NCI-H1417 treated with DMSO at 0.1 percent for 48 hours (cell line): ENCODE results near the gene EEPD1.

Experiments used
- DNase-seq: peaks from one replicate; lab custom pipeline; 2025; lab: John Stamatoyannopoulos, UW

EEPD1 gene

DNA sequence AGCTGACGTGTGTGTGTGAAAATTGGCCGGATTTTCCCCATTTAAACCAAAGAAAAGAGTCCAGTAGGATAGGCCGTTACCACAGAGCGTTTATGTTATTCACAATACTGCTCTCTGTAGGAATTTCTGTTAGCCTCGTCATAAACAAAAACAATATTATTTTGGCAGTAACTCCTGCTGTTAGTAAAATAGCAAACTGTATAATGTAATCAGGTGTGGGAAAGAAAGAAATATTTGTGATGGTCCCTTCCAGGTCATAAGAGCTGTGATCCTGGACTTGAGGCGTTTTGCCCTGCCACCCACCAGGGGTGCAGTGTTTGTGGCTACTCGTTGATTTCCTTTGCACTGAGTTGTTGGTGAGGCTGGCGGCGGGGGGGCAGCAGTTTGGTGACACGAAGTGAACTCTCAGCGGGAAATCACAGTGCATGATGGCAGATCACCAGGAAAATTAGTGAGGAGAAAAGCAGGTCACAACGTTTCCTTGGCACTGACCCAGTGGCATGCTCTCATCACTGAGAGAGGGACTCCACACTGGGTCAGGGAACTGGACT, 2.8 kb downstream of the EEPD1 start:
- DNase-seq = no peak

DNA sequence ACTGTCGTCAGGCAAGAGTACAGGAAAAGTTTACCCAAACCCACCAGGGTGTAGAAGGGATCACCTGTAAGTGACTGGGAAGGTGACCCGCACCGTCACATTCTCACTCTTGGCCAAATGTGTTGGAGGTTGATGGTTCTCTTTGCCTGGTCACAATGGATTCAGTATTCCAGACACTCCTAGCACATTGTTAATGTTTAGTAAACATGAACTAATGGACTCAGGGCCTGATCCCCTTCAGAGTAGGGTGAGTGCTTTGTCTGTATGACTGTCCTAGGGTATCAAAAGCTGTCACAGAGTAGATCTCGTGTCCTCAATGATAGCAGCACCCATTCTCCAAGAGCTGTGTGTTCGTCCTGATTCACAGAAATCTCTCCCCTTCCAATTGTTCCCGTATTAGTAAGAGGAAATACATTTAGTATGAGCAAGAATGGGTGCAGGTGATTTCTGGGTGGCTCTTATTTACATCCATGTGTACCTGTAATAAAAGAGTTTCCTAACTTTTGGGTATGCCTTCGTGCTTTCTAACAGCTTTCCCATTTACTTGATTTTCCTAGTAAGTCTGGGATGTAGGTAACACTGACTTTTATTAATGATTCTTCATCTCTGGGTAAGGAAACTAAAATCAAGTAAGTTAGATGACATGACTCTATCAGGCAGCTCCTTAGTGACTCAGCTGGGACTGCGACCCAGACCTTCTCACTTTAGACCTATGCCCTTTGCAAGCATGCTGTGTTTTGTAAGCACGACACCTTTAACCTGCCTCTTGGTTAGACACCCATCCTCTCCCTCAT, 4.7 kb downstream of the EEPD1 start:
- DNase-seq = no peak

DNA sequence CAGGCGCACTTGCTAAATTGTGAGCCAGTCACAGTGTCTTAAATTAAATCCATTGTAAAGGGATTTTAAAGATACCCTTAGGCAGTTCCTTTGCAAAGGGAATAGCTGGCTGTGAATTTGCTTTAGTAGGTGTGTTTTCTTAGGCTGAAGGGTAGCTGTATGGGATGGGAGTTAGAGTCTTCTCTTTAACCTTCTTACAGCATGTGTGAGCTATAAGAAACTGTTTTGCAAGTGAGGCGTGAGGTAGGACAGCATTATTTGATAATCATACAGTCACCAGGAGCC, 5.2 kb downstream of the EEPD1 start:
- DNase-seq = no peak

DNA sequence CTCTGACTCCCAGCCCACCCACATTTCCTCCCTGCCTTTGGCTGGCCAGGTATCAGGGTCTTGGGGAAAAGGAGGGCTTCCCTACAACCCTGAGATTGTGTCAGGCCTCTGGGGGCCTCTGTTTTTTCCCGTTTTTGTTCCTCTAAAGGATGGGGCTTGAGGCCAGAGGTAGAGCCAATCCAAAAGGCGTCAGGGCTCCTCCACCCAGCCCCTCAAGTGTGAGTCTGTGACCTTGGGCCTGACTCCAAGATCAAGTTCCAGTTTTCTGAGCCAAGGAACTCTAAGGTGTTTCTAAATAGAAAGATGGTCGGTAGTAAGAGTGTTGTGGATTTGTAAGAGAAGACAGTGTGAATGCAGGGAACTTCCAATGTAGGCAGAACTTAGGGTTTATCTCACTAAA, 6.6 kb downstream of the EEPD1 start:
- DNase-seq = no peak

DNA sequence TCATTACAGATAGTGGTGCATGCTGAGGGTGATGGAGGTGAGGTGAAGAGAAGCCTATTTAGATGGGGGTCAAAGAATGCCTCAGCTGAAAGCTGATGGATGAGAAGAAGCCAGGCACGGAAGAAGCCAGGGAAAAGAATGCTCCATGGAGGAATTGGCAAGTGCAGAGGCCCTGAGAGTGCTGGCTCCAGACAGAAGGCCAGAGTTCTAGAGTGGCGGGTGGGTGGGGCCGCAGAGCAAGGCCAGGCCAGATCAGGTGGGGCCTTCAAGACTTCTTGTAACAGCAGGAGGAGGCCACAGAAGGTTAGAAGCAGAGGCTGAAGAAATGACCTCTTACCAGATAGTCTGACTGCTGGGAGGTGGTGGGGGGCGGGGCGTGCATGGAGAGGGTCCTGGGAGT, 7.3 kb downstream of the EEPD1 start:
- DNase-seq = no peak

DNA sequence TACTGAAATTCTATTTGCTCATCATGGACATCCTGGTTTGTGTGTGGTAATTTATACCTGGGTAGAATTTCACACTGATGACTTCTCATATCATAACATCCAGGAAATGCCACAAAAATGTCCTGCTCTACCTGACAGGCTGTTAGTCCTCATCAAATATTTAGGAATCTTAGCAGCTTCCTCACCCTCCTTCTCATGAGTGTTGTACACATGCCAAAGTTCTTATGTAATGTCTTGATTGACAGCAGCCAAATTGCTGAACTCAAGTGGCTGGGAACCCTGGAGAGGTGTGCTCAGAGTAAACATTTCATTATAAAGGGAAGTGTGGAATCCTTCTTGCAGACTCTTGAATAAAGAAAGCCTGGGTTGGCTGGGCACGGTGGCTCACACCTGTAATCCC, 8.9 kb downstream of the EEPD1 start:
- DNase-seq = no peak

DNA sequence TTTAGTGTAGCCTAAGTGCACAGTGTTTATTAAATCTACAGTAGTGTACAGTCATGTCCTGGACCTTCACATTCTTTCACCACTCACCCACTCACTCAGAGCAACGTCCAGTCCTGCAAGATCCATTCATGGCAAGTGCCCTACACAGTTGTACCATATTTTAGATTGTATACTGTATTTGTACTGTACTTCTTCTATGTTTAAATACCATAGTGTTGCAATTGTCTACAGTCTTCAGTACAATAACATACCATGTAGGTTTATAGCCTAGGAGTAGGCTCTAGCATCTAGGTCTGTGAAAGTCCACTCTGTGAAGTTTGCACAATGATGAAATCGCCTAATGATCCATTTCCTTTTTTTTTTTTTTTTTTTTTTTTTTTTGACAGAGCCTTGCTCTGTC, 12.0 kb downstream of the EEPD1 start:
- DNase-seq = no peak

DNA sequence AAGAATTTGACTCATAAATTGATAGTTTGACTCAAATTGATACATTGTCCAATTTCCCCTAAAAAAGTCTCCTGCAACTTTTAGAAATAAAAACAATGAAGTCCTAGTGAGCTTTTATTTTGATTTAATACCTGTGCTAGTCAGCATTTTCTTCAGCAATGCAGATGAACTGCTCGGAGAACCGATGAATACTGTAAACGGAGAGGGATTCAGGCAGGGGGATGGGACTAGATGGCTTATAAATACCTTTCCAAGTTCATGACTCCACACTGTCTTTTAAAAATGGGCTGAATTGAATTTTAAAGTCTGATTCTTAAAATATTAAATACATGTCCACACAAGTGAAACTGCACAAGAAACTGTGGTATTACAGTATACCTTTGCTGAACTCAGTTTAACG, 12.7 kb downstream of the EEPD1 start:
- DNase-seq = no peak

DNA sequence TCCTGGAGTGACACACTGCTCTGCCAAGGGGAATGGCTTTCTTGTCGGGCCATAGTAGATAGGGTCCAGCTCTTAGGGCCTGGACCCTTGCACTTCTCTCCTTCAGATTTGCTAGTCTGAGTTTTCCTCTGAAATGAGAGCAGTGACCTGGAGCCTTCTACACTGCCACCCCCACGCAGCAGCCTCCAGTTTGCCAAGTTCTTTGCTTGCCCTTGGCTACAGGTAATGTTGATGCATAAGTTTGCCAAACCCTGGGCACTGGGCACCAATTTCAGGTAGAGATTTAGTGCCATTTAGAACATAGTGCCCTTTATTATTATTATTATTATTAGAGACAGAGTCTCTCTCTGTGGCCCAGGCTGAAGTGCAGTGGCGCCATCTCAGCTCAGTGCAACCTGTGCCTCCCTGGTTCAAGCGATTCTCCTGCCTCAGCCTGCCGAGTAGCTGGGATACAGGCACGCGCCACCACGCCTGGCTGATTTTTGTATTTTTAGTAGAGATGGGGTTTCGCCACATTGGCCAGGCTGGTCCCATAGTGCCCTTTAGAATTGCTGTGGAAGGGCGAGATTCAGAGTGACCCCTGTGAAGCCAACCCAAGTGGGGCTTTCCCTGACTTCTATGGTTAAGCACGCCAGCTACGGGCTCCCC, 14.5 kb downstream of the EEPD1 start:
- DNase-seq = no peak

DNA sequence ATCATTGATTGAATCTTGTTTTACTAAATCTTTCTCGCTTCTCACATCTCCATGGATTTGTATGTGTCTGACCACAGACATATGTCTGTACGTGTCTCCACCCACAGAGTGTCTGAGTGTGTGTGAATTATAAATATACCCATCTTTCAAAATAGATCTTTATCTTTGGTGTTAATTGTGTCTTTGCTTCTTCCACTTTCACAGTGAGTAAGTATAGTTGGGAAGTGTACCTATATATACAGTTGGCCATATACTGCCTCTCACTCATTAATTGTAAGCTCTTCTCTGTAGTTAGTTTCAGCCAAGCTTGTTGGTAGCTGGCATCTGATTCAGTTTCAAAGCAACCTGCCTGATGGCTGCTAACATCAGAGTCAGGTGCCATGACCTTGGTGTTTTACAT, 18.4 kb downstream of the EEPD1 start:
- no peak for DNase-seq

DNA sequence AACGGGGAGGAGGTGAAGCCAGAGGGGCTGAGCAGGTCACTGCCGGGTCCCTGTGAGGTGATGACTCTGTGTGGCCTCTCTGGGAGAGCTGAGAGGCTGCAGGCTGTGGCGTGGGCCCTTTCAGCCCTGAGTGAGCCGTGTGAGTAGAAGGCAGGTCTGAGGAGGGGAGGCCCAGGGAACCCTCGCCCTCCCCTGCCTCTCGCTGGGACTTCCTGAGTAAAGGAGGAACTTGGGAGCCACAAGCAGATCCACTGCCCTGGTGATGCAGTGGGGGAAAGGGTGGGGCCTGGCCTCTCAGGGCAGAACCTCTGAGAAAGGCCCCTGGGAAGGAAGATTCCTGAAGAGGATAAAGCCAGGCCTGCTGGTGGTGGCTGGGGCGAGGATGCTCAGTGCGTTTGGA, 22.8 kb downstream of the EEPD1 start:
- no peak for DNase-seq

DNA sequence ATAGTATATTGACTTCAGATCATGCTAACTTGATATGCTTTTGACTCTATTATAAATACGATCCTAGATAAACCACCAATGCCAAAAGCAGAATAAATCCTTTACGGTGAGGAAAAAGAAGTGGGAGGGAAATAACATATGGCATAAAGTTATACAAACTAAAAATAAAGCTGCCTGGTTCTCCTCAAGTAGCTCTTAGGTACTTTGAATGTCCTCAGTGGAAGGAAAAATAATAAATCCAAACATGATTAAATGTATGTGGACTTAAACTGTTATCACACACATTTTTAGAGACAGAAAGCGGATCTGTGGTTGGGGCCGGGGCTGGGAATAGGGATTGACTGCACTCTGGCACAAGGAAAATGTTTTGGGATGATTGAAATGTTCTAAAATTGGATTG, 23.6 kb downstream of the EEPD1 start:
- DNase-seq = no peak

DNA sequence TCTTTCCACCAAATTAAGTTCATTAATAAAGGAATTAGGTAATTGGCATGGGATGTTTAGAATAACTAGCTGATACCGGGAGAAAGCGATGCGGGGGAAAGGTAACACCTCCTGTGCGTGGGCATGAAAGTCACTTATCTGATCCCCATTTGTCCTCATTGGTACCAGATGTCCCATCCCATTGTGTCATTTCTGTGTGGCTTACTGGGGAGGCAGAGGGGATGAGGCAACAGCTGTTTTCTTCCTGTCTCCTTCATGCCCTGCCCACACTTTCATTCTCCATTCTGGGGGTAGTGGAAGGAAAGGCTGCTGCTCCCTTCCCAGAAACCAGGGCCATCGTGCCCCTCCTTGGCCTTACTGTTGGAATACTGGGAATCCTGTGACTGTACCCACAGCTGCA, 27.1 kb downstream of the EEPD1 start:
- no peak for DNase-seq

DNA sequence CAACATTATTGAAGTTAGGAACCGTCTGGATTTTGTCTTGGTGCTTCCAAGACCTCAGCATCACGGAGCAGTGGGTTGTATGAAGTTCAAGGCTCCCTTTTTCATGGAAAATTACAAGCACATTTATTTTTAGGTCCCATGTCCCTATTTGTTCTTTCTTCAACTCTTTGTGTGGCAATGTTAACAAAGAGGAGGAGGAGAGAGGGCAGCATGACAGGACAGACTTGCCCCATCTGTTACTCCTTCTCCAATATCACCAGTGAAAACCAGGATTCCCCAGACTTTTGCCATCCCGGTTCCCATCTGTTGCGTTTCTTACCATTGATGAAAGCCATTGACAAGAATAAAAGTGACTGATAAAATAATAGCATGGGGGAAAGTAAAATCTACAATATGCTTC, 28.6 kb downstream of the EEPD1 start:
- DNase-seq = no peak

DNA sequence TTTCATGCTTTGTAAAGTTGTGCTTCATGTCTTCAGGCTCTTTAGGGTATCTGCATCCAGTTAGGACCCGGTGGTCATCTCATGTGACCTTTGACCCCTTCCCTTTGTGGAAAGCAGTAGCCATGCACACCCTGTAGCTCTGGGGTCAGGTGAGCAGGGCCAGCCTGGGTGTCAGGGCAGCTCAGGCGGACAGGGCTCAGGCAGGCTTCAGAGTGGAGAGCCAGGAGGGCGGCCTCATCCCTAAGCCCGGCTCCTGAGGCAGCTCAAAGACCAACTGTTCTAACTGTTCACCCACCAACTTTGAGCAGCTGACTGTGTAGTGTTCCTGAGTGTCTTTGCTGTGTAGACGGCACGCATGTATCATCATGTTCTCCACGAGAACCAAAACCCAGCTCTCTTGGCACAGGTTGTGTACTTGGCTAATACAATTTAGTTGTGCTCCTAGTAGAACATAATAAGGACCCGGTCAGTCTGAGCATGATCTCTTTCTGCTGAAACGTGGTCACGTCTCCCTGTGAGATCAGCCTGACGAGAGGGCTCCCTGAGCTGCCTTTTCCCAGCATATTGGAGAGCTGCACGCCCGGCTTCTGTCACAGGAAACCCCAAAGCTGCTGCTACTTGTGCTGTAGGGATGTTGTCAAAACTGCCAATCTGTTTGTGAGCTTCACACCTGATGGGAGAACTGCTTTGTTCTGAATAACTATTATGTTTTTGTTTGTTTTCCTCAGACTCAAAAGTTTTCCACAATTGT, 30.0 kb downstream of the EEPD1 start:
- no peak for DNase-seq

DNA sequence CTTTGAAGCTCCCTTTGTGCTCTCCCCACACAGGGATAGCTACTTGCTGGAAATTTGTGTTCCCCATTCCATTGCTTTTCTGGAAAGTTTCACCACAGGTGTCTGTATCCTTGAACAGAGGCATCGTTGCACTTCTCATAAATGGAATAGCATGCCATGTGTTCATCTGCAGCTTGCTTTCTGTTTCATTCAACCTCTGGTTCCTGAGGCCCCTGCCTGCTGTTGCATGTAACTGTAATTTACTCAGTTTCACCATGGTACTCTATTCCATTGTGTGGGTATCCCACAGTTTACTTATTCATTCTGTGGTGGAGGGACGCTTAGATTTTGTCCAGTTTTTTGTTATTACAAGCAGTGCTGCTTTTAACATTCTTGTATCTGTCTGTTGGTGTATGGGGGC, 32.0 kb downstream of the EEPD1 start:
- DNase-seq = no peak

DNA sequence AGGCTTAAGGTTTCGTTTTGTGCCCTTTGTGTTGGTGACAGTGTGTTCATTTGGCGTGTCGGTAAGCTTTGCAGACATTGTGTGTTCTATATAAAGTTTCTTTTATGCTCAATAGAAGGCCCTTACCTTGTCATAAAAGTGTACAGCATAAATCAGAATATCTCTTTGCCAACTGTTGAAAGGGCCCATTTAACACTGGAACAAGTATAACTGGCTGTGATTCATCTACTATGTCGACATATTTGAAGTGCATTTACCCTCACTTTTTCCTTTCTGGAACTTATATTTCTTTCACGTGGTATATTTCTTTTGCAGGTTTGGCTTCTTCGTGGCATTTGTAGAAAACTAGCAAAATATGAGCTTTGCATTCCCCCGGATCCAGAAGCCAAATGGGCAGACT, 32.7 kb downstream of the EEPD1 start:
- no peak for DNase-seq

DNA sequence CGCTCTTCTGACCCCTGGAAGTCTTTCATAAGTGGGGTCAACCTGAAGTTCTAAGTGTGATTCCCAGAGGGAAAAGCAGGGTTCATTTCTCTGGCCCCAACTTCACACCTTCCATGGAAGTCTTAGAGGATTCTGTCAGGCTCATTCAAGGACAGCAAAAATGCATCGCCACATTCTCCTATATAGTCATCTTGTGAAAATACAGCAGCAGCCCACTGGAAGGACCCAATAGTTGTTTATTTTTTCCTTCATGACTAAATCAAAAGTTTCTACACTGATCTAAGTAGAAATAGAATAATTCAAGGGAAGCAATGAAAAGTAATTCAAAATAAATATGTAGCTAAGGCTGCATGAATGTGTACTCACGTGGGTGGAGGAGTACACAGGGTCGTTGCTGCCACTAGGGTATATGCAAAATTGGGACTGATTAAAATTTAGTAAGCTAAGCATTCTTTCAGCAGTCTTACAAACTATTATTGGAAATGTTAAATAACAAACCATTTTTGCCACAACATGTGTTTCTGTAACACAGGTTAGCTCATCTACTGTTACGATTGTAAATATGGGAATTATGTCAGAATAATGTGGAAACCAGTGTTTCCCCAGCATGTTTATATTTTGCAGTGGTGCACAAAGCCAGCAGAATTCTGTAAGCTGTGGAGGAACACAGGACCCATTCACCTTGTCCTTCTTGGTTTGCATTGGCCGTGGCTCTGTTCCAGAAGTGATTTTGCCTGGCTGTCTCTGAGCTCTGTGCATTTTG, 33.5 kb downstream of the EEPD1 start:
- no peak for DNase-seq

DNA sequence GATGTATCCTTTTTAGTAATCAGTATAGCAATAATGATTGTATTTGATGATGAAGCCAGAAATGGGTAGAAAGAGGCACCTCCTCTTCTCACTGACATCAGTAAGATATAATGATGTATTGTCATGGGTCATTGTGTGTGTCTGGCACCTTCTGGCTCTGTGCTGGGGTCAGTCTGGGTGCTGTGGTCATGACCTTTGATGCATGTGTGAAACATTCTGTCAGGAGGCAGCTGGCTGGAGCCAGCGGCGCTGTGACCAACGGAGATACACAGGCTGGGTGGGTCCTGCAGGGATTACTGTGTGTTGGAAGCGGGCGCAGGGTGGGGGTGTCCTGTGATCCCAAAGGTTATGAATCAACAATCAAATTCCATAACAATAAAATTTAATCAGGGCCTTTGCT, 35.2 kb downstream of the EEPD1 start:
- no peak for DNase-seq

DNA sequence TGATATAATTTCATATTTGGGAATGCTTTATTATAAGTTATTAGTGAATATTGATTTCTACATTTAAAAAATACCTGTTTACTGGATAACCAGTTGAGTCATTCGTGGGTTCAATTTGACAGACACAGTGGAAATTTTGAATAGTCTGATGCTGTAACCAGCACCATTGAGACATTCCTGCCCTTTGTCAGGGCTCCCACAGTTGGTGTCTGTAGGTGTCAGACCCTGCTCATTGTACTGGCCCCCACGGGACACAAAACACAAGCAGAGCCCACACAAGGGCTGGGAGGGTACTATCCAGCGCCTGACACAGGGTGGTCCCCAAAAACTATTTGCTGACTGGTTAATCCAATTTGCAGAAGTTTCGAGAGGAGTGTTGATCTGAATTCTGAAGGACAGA, 35.9 kb downstream of the EEPD1 start:
- DNase-seq = no peak

DNA sequence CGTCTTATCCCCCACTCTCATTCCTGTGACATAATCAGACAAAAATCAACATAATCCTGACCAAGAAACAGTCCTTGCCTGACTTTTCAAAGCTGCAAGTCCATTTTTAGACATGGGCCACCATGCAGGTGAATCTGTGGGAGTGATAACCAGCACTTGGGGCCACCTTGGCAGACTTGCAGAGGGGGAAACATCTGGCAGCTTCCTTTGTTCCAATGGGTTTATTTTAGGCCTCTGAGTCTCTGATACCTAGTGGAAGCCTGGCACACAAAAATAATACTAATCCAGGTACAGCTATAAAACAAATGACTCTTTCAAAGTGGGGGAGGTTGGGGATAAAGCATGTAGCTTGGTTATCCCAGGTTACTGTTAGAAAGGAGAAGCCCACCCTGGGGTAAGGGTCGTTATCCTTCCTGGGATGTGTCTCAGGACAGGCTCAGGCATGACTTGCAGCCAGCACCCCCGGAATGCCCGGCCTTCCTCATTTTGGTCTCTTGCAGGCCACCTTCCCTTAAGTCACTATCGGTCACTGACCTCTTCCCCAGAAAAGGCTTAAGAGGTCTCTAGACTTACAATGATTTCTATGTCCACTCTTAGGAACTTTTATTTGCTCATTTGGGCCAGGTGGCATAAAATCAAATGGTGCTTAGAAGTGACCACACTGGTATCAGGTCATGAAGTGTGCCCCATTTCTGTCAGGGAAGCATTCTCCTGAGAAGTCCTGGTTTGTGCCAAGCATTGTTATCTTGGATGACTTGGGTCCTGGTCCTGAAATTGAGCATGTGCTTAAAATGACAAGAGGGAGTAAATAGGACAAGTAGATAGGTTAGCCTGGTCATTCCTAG, 37.6 kb downstream of the EEPD1 start:
- DNase-seq = no peak
